SU-DHL-6 (cell line): ENCODE data around the gene CXCR6.

Source experiments
- CTCF ChIP-seq: fragments of 200-600 bp; sonication (generic); IDR thresholded peaks from one replicate; pipeline ENCODE4 v1.5.1; 2017; ENCODE audit warnings: antibody characterized with exemption, mild to moderate bottlenecking, low read length, moderate library complexity; ENCODE audit not compliant: insufficient read depth, poor library complexity, severe bottlenecking
- EZH2phosphoT487 ChIP-seq: fragments of 200-600 bp; sonication (generic), shearing (Covaris generic); conservative IDR thresholded peaks from 2 replicates; pipeline ENCODE4 v1.6.1; 2018; ENCODE audit warnings: mild to moderate bottlenecking, antibody characterized with exemption, low read length, moderate library complexity, mixed read lengths

- TF ChIP-seq CTCF (no peak), EZH2phosphoT487 (no peak)
Observed at GRCh38 chr3:45915518-45916231, 27.6 kb upstream of the CXCR6 start.
